ENCODE data around the gene VPS41.

VPS41 gene

GRCh38 chr7:38694326-38694725 is 214.7 kb downstream of the VPS41 start:
- DNase-seq (ENCODE audit: low spot score) = no peak
- TF ChIP-seq CTCF (IDR thresholded peaks at IDR 0.05; ENCODE audit: borderline replicate concordance, control extremely low read depth, extremely low read depth, insufficient read depth, missing control alignments) = no peak
- in situ Hi-C loops (cut with MboI; ENCODE audit: low sequenced_read_pairs, unreplicated experiment) = no loop called here

- in situ Hi-C loops (cut with MboI; ENCODE audit: low sequenced_read_pairs, unreplicated experiment) = no loop called here
- DNase-seq (ENCODE audit: low spot score) = no peak
- no peak for TF ChIP-seq CTCF (IDR thresholded peaks at IDR 0.05; ENCODE audit: borderline replicate concordance, control extremely low read depth, extremely low read depth, insufficient read depth, missing control alignments)
Observed at GRCh38 chr7:38686888-38687287, 222.1 kb downstream of the VPS41 start.

GRCh38 chr7:38685851-38686250 is 223.1 kb downstream of the VPS41 start:
- no peak for TF ChIP-seq CTCF (IDR thresholded peaks at IDR 0.05; ENCODE audit: borderline replicate concordance, control extremely low read depth, extremely low read depth, insufficient read depth, missing control alignments)
- in situ Hi-C loops (cut with MboI; ENCODE audit: low sequenced_read_pairs, unreplicated experiment) = no loop called here

GRCh38 chr7:38682606-38683005 is 226.4 kb downstream of the VPS41 start:
- no peak for TF ChIP-seq CTCF (IDR thresholded peaks at IDR 0.05; ENCODE audit: borderline replicate concordance, control extremely low read depth, extremely low read depth, insufficient read depth, missing control alignments)
- in situ Hi-C loops (cut with MboI; ENCODE audit: low sequenced_read_pairs, unreplicated experiment) = no loop called here
- no peak for DNase-seq (ENCODE audit: low spot score)

More at GRCh38 chr7:38685851-38686250, 223.1 kb downstream of the VPS41 start:
- DNase-seq (ENCODE audit: low spot score) = no peak

GRCh38 chr7:38681882-38682281 is 227.1 kb downstream of the VPS41 start:
- TF ChIP-seq CTCF (IDR thresholded peaks at IDR 0.05; ENCODE audit: borderline replicate concordance, control extremely low read depth, extremely low read depth, insufficient read depth, missing control alignments) = no peak

GRCh38 chr7:38679419-38679818 is 229.6 kb downstream of the VPS41 start:
- no peak for DNase-seq (ENCODE audit: low spot score)
- TF ChIP-seq CTCF (IDR thresholded peaks at IDR 0.05; ENCODE audit: borderline replicate concordance, control extremely low read depth, extremely low read depth, insufficient read depth, missing control alignments) = no peak
- in situ Hi-C loops (cut with MboI; ENCODE audit: low sequenced_read_pairs, unreplicated experiment) = no loop called here

More at GRCh38 chr7:38681882-38682281, 227.1 kb downstream of the VPS41 start:
- no peak for DNase-seq (ENCODE audit: low spot score)
- in situ Hi-C loops (cut with MboI; ENCODE audit: low sequenced_read_pairs, unreplicated experiment) = no loop called here

GRCh38 chr7:38678698-38679054 is 230.3 kb downstream of the VPS41 start:
- in situ Hi-C loops (cut with MboI; ENCODE audit: low sequenced_read_pairs, unreplicated experiment) = no loop called here
- TF ChIP-seq CTCF (IDR thresholded peaks at IDR 0.05; ENCODE audit: borderline replicate concordance, control extremely low read depth, extremely low read depth, insufficient read depth, missing control alignments) = no peak
- DNase-seq (ENCODE audit: low spot score) = no peak

All from GM13976 (cell line).